Suprapubic skin (tissue), 3 donors: ENCODE measurements around the gene KRTAP9-1.

Experiments
- POLR2A ChIP-seq, 2 donors: fragments of 450-650 bp; IDR thresholded peaks; one replicate each; pipeline ENCODE4 v1.6.1; 2017; ENCODE audit warnings: antibody characterized with exemption in 2 of 2, mild to moderate bottlenecking in 2 of 2, moderate library complexity in 2 of 2
- TF ChIP-seq, protein P1 (sequence below), 2 donors: fragments of 200-600 bp in 1 of 2; fragments of 450-650 bp in 1 of 2; sonication (generic) in 1 of 2; IDR thresholded peaks; one replicate each; pipeline ENCODE4 v1.5.1; 2016 to 2019; ENCODE audit warnings: antibody characterized with exemption in 2 of 2, mild to moderate bottlenecking in 1 of 2, moderate library complexity in 1 of 2

DNA sequence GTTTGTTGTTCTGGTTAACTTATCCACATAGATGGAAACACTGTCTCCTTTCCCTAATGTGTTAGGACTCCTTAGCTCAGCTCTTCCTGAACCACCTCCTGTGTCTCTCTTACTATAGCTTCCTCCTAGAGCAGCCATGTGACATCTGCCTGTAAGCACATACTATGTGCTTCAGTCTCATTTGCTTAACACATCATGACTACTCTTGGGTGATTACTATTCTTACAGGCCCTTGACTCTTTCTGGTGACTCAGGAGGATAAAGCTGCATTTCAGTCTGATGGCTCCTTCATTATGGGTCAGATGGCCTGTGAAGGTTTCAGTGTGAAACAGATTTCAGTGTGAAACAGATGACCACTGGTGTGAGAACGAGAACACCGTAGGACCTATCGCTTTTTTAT is 11.3 kb upstream of the KRTAP9-1 start:
- TF ChIP-seq, protein P1, sequence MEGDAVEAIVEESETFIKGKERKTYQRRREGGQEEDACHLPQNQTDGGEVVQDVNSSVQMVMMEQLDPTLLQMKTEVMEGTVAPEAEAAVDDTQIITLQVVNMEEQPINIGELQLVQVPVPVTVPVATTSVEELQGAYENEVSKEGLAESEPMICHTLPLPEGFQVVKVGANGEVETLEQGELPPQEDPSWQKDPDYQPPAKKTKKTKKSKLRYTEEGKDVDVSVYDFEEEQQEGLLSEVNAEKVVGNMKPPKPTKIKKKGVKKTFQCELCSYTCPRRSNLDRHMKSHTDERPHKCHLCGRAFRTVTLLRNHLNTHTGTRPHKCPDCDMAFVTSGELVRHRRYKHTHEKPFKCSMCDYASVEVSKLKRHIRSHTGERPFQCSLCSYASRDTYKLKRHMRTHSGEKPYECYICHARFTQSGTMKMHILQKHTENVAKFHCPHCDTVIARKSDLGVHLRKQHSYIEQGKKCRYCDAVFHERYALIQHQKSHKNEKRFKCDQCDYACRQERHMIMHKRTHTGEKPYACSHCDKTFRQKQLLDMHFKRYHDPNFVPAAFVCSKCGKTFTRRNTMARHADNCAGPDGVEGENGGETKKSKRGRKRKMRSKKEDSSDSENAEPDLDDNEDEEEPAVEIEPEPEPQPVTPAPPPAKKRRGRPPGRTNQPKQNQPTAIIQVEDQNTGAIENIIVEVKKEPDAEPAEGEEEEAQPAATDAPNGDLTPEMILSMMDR (IDR thresholded peaks at IDR 0.05): no peak
- no peak for TF ChIP-seq POLR2A (IDR thresholded peaks at IDR 0.05)
